Dedifferentiated amniotic fluid mesenchymal stem cell (primary cell): ENCODE measurements around the gene DCN.

ENCODE experiments used
- DNase-seq: peaks from one replicate; pipeline ENCODE4 v3.0.0-alpha.2; 2016; ENCODE audit errors: extremely low spot score

DCN gene

GRCh38 chr12:91186156-91186555 lies 3.5 kb upstream of the DCN start:
- DNase-seq: no peak

- no peak for DNase-seq
These were observed 2.8 kb upstream of the DCN start for GRCh38 chr12:91185421-91185820.

GRCh38 chr12:91183551-91183950 lies 934 bp upstream of the DCN start:
- DNase-seq: no peak

DNA sequence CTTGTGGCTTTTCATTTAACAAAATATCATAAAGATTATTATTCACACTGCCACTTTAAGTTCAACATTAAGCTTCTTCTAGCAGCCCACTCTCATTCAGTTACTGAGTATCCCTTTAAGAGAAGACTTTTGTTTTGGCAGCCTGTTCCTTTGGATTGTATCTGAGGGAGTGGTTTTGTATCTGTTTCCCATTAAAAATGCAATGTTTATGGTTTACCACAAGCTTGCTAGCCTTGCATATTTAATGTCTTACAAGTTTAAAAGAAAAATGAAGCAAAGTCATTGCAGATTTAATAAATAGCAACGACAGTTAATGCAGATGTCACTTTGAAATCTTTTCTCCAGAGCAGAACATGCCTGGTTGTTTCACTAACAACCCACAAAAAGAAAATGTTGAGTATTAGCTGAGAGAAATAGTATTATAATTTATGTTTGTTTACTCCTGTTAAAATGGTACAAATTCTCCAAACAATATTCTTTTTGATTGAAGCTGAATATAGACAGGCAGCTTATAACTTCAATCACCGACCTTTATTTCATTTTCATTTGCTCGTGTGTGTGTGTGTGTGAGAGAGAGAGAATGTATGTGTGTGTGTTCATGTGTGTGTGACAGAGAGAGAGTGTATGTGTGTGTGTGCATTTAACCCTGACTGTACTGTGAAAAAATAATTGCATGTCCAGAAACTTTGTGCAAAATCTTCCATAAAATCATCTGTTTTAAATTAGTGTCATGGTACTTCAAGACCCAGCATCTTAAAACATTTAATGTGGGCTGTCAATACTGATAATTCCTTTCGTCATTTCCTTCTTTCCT lies 1.8 kb downstream of the DCN start:
- DNase-seq: peak; percentile 90

DNA sequence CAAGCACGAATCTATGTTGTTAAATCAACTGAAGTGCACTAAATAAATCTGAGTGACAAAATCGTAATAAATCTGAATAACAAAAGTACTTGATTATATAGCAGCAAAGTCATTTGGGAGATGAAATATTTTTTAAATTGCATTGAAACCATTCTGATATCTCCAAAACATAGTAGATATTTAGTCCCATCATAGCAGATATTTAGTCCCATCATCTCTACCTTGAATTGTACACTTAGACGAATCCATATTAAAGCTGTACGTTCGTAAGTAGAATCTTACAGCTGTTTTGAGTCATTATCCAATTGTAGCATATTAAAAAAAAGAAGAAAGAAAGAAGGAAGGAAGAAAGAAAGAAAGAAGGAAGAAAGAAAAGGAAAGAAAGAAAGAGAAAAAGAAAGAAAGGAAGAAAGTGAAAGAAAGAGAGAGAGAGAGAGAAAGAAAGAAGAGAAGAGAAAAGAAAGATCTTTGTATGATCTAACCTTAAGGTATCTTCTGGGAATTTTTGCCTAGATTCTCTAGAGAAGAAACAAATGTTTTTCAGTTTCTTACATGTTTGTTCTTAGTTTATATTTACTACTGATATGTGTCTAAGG lies 2.6 kb downstream of the DCN start:
- DNase-seq: no peak

GRCh38 chr12:91179315-91179714 lies 3.3 kb downstream of the DCN start:
- no peak for DNase-seq

- DNase-seq: no peak
These were observed 3.8 kb downstream of the DCN start for GRCh38 chr12:91178781-91179180.

DNA sequence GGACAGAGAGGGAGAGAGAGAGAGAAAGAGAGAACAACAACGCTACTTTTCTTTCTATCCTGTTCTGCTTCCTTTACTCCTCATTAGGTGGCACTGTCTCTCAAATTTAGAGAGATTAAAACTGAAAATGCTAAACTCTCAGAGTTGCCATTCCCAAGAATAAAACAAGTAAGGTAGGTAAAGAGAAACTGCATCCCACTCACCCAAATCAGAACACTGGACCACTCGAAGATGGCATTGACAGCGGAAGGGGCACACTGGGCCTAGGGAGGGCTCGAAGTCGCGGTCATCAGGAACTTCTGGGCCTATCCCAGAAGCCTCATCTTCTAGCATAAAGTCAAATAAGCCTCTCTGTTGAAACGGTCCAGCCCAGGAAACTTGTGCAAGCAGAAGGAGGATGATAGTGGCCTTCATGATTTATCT lies 4.5 kb downstream of the DCN start:
- DNase-seq: peak; percentile 43

- DNase-seq: no peak
These were observed 5.2 kb downstream of the DCN start for GRCh38 chr12:91177381-91177780.

- DNase-seq: no peak
These were observed 5.7 kb downstream of the DCN start for GRCh38 chr12:91176915-91177314.

GRCh38 chr12:91176358-91176757 lies 6.3 kb downstream of the DCN start:
- DNase-seq: no peak

- no peak for DNase-seq
These were observed 9.5 kb downstream of the DCN start for GRCh38 chr12:91173124-91173523.

- no peak for DNase-seq
These were observed 10.5 kb downstream of the DCN start for GRCh38 chr12:91172096-91172495.

DNA sequence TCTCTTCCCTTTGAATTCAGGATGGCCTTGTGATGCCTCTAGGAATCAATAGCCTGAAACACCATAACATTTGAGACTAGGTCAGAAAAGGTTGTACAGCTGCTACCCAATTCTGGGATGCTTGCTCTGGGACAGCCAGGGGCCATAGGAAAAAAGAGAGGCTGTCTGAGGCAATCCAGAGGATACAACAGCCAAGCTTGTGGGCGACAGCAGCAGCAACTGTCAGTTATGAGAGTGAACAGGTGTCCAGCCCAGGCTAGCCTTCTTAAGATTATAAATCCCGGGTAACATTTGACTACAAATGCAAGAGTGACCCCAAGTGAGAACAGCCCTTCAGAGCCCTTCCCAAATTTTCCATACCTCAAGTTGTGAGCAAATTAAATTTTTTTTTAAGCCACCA lies 11.1 kb downstream of the DCN start:
- DNase-seq: no peak

DNA sequence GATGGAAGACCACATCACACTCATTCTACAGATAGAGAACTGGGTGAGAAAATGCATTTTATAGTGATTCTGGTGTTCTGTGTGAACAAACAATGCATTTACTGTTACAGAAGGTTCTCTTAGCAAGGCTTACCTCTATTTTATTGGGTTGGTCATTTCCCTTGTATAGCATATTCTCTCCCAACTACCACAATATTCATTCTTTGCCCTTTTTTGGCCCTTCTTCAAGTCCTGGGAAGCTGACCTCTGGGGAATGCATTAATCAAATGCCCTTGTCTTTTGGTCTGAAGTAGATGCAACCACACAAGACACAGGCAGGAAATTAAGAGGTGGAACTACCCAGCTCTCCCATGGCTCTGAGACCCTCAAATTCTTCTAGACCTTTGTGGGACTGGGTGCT lies 19.5 kb downstream of the DCN start:
- DNase-seq: no peak

DNA sequence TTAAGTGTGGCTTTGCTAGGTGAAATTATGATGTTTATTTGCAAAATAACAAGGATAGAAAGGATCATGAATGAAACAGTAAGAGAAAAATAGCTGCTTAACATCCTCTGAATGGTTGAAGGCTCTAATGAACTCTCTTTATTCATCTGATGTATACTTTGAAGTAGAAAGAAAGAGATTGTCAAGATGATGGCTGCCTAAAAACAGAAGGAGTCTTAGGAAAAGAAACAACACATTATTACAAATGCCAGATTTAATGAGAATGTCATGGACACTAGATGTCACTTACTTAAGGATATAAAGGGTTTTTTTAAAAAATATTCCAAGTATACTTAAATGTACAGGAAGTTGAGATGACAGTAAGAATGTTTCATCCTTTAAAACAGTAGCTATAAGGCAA lies 21.6 kb downstream of the DCN start:
- no peak for DNase-seq

GRCh38 chr12:91155990-91156389 lies 26.6 kb downstream of the DCN start:
- no peak for DNase-seq

- no peak for DNase-seq
These were observed 28.5 kb downstream of the DCN start for GRCh38 chr12:91154131-91154530.

DNA sequence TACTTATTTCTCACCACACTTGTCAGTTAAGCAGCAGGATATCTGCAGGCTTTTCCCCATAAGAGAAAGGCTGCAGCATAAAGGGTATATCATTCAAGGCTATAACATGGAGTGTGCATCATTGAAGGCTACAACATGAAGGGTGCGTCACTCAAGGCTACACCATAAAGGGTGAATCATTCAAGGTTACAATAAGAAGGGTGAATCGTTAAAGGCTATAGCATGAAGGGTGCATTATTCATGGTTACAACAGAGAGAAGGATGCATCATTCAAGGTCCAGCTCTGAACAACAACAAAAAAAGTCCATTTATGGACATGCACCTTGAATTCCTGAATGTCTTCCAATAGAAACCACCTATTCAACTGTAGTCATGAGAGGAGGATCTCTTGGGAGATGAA lies 38.6 kb downstream of the DCN start:
- DNase-seq: no peak

DNA sequence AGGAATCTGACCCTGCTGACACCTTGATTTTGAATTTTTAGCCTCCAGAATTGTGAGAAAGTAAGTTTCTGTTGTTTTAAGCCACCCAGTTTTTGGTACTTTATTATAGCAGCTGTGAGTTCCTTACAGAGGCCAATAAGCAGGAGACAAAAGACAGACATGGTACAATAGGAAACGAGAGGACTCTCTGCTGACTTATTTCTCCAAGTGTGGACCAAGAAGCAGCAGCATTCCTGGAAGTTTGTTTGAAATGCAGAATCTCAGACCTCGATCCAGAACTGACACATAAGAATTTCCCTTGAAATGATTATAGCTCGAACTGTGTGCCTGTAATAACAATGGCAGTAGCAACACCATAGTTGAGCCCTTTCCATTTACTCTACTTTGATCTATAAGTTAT lies 39.4 kb downstream of the DCN start:
- DNase-seq: no peak

DNA sequence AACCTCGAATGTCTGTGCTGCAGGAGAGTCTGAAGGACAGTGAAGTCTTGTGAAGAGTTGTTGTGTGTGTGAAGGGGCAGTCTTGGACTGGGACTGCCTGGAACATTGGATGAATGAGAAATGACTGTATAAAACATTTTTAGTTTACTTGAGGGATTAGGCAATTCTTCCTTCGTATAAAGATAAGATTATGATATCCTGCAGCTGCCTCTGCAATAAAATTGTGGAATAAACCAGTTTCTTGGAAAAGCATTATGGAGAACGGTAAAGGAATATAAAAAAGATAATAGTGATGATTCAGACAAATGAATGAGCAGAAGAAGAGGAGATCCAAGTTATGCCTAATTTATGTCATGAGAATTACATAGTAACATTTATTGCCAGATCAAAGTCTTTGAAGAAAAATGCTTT lies 40.4 kb downstream of the DCN start:
- peak; percentile 27 for DNase-seq

DNA sequence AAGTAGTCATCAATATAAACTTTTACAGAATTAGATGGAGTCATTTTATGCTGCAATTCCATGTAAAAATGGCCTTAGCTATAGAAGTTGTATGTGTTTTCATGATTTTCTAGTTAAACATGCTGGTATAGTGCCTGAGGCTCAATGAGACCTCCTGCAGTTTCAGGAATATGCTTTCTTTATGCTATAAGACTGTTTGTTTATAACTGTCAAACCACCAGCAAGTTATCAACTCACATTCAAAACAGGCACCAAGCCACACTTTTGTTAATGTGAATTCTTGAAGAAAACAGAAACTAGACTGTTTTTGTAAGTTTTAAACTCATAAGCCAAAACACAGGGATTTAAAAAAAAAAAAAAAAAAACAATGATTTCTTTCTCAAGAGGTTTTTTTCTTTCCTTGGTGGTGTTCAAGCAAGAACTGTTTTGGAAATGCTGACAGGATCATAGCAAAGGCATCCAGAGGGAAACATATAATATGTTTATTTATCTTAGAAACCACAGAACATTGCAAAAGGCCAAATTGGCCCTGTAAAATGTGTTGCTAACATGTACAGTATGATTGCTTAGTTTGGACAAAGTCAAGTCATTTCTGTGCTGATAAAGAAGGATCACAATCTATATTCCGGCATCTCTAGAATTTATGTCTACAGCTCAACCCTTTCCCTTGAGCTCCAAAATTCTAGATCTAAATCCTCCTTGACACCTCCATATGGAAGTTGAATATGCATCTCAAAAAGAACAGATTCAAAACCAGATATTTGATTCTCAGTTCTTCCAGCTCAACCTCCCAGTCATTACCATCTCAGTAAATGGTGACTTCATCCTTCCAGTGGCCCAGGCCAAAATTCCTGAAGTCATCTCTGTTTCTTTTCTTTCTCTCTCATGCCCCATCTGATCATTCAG lies 42.3 kb downstream of the DCN start:
- DNase-seq: peak; percentile 95

DNA sequence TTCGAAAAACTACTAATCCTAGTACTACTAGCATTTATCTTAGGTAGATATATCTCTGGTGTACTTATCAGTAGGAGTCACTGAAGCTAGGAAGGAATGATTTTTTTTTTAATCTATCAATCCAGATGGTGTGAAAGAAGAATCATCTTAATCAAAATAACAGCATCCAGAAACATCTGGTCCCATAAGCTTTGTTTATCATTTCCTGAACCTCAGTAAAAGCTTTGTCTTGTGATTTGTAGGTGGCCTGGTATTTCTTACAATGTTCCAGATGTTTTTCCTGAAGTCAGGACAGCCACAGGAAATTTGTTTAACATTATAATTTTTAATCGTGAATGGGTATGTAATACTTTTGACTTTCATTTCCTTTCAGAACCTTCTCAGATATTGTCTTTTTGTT lies 43.3 kb downstream of the DCN start:
- no peak for DNase-seq
